ENCODE measurements around the gene RBM19. TPM values are rescaled to one million over a fixed set of nuclear protein-coding genes. Genes with fewer than 3 reads are reported as not detected.
"Not testable (repeated sequence)": the region's sequence is repeated elsewhere in the genome, so short reads cannot be mapped to it uniquely, and the experiment has no call there.

The RBM19 gene
- total RNA-seq, 2 experiments from 2014 or later: 29.6 to 33.8 TPM

DNA sequence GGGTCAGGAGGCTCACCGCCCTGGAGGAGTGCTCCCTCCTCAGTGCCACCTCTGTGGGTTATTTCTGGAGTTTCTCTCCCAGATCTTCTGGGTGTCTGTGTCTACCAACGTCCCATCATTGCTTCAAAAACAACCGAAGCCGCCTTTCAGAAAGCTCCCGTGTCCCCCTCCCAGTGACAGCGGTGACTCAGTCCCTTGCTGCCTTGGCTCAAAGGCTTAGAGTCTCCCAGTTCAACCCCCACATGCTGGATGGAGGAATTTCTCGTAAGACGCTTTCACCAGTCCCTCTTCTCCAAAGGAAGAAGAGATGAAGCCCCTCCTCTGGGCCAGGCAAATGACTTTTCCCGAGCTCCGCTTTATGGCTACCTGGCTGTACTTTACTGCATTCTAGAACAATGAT is 146.6 kb downstream of the RBM19 start:
- Mint-ChIP-seq H3K4me1 (ENCODE audit: low read depth) (no peaks in the 10 kb centered on the region), H3K36me3 (ENCODE audit: low read depth) (no peaks in the 10 kb centered on the region), H3K27me3 (ENCODE audit: low read depth) (no peaks in the 10 kb centered on the region), H3K27ac (no peak overlapping the region), H3K4me3 (no peak overlapping the region), H3K9me3 (ENCODE audit: insufficient read depth) (no peaks in the 10 kb centered on the region)
- ATAC-seq (no peak), DNase-seq (no peak)
- POLR2A ChIA-PET: no interaction called here
- CTCF ChIA-PET: no interaction called here

DNA sequence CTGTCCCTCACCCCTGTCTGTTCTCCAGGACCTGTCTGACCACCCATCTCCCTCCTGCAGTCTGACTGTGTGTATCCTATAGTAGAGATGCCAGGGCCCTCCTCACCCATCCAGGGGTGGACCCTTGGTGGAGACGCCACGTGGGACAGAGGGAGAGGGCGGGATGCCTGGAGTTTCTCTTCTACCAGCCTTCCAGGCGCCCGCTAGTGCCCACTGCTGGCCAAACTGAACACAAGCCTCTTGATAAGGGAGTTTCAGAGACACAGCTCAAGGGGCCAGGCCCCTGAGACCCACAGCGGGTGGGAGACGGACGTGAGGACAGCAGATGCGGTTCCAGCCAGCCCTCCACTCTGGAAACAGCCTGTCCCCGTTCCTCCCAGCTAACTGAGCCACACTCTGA is 147.3 kb downstream of the RBM19 start:
- Mint-ChIP-seq H3K4me3 (no peak overlapping the region), H3K27ac (no peak overlapping the region), H3K27me3 (ENCODE audit: low read depth) (no peaks in the 10 kb centered on the region), H3K4me1 (ENCODE audit: low read depth) (no peaks in the 10 kb centered on the region), H3K9me3 (ENCODE audit: insufficient read depth) (no peaks in the 10 kb centered on the region), H3K36me3 (ENCODE audit: low read depth) (no peaks in the 10 kb centered on the region)
- ChIA-PET CTCF (no interaction called here), POLR2A (no interaction called here)
- DNase-seq: no peak
- no peak for ATAC-seq

DNA sequence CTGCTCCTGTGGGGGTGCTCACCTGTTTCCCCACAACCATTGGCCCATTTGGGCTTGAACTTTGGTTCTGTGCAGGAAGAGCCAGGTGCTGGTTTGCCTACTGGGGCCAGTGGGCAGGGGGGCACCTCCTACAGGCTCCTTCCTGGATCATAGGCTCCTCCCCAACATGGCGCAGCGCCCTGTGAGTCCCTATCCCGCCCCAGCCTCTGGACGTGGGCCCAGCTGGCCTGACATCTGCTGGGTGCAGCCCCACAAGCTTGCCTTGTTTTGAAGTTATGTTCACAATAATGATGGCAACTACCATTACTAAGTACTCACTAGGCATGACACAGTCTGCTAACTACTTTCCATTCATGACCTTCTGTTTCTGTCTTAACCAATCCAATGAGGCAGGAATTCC is 147.8 kb downstream of the RBM19 start:
- ATAC-seq (no peak), DNase-seq (no peak)
- H3K27ac Mint-ChIP-seq: no peak overlapping the region
- no peaks in the 10 kb centered on the region for H3K9me3 Mint-ChIP-seq (ENCODE audit: insufficient read depth)
- no peaks in the 10 kb centered on the region for H3K4me1 Mint-ChIP-seq (ENCODE audit: low read depth)
- H3K4me3 Mint-ChIP-seq: no peak overlapping the region
- H3K27me3 Mint-ChIP-seq (ENCODE audit: low read depth): no peaks in the 10 kb centered on the region
- ChIA-PET POLR2A (no interaction called here), CTCF (no interaction called here)
- H3K36me3 Mint-ChIP-seq (ENCODE audit: low read depth): no peaks in the 10 kb centered on the region

DNA sequence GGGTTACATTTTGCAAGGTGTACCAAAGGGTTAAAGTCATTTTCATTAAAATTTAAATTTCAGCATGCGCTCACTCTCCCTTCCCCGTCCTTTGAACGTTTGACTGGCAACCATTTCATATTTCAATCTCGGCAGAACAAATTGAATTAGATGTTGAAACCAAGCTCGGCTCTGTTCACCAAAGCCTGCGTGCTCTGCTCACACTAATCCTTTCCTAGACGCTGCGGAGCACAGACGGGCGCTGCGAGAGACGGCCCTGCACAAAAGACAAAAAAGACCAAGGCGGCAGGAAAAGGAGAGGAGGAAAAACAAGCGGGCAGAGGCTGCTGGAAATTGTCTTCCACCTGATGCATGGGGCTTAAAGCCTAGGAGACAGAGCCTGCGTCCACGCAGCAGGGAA is 149.3 kb downstream of the RBM19 start:
- DNase-seq (no peak), ATAC-seq (no peak)
- Mint-ChIP-seq H3K4me3 (no peak overlapping the region), H3K9me3 (ENCODE audit: insufficient read depth) (no peaks in the 10 kb centered on the region), H3K27ac (no peak overlapping the region), H3K36me3 (ENCODE audit: low read depth) (no peaks in the 10 kb centered on the region), H3K4me1 (ENCODE audit: low read depth) (no peaks in the 10 kb centered on the region), H3K27me3 (ENCODE audit: low read depth) (no peaks in the 10 kb centered on the region)
- ChIA-PET POLR2A (no interaction called here), CTCF (no interaction called here)

DNA sequence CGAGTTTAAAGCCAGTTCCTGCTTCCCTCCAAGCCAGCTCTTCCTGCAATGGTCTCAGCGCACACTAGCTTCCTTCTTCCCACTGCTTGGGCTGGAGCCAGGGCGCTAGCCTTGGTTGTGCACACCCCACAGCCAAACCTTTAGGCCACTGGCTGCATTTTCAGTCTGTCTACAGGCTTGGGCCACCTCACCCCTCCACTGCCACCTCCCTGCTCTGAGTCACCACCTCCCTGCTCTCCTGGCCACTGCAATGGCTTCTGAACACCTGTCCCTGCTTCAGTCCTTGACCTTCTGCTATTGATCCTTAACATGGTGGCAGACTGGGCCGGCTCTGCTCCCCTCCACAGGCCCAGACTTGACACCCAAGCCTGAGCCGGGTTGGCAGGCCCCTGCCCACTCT is 151.1 kb downstream of the RBM19 start:
- DNase-seq (no peak), ATAC-seq (no peak)
- Mint-ChIP-seq H3K36me3 (ENCODE audit: low read depth) (no peaks in the 10 kb centered on the region), H3K4me1 (ENCODE audit: low read depth) (no peaks in the 10 kb centered on the region), H3K9me3 (ENCODE audit: insufficient read depth) (no peaks in the 10 kb centered on the region), H3K27me3 (ENCODE audit: low read depth) (no peaks in the 10 kb centered on the region), H3K27ac (peak overlapping the region; percentile 39), H3K4me3 (no peak overlapping the region)
- CTCF ChIA-PET: no interaction called here
- POLR2A ChIA-PET: no interaction called here

DNA sequence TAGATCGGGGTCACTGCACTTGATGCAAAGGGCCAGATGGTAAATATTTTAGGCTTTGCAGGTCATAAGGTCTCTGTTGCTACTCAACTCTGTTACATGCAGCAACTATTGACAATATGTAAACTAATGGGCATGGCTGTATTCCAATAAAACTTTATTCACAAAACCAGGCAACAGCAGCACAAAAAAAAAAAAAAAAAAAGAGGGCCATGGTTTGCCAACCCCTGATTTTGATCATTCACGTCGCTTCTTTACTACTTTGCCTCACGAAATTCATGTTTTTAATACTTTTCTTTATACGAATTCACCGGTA is 152.9 kb downstream of the RBM19 start:
- CTCF ChIA-PET: no interaction called here
- peaks cover 4% of the 10 kb centered on the region for H3K9me3 Mint-ChIP-seq (ENCODE audit: insufficient read depth)

DNA sequence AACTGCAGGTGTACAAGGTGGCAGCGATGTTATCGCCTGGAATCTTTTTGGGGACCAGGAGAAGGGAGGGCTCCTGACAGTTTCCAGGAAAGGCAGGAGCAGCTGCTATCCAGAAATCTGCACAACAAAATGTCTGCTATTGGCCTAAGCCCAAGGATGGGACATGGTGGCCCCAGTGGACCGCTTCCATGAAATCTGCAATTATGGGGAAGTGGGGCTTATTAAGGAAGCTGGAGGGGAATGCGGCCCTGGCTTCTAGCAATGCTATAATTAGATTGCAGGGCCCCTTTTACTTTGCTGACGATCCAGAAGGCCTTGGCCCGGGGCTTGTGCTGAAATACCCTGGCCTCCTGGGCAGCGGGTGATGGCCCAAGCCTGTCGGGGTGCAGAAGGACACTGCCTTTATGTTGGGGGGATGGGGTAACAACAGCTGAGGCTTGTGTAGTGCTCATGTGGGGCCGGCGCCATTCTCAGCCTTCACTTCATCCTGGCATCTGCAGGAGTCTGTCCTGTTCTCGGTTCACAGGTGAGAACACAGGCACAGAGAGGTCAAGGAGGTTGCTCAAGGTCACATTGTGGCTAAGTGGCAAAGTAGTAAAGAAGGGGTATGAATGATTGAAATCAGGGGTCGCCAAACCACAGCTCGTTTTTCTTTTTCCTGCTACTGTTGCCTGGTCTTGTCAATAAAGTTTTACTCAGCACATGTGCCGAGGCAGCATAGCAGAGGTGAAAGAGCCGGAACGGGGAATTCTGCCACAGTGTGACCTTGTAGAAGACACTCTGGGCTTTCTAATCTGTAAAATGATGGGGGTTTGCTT is 153.5 kb downstream of the RBM19 start:
- Mint-ChIP-seq H3K36me3 (ENCODE audit: low read depth) (peaks cover 4% of the 10 kb centered on the region), H3K4me3 (no peak overlapping the region), H3K9me3 (ENCODE audit: insufficient read depth) (peaks cover 7% of the 10 kb centered on the region), H3K27me3 (ENCODE audit: low read depth) (no peaks in the 10 kb centered on the region), H3K4me1 (ENCODE audit: low read depth) (no peaks in the 10 kb centered on the region), H3K27ac (no peak overlapping the region)
- ATAC-seq: no peak
- DNase-seq: no peak
- POLR2A ChIA-PET: no interaction called here
- CTCF ChIA-PET: no interaction called here

More for the DNA sequence above, 152.9 kb downstream of the RBM19 start:
- peaks cover under 1% of the 10 kb centered on the region for H3K36me3 Mint-ChIP-seq (ENCODE audit: low read depth)
- ATAC-seq (no peak), DNase-seq (no peak)
- POLR2A ChIA-PET: no interaction called here
- no peak overlapping the region for H3K27ac Mint-ChIP-seq
- no peaks in the 10 kb centered on the region for H3K27me3 Mint-ChIP-seq (ENCODE audit: low read depth)
- no peaks in the 10 kb centered on the region for H3K4me1 Mint-ChIP-seq (ENCODE audit: low read depth)
- H3K4me3 Mint-ChIP-seq: no peak overlapping the region

DNA sequence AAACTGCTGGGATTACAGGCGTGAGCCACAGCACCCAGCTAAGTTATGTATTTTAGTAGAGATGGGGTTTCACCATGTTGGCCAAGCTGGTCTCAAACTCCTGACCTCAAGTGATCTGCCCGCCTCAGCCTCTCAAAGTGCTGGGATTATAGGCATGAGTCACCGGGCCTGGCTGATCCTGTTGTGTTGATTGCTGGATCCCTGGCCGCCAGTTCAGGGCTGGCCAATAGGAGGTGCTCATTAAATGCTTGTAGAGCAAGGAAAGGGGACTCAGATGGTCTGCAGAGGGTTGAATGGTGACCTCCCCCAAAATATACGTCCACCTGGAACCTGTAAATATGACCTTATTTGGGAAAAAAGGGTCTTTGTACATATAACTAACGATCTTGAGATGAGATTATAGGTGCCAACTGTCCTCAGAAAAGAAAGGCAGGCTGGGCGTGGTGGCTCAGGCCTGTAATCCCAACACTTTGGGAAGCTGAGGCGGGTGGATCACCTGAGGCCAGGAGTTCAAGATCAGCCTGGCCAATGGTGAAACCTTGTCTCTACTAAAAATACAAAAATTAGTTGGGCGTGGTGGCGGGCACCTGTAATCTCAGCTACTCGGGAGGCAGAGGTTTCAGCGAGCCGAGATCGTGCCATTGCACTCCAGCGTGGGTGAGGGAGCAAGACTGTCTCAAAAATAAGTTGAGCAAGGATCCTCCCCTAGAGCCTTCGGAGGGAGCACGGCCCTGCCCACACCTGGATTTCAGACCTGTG is 156.5 kb downstream of the RBM19 start:
- CTCF ChIA-PET; H3K4me3 Mint-ChIP-seq; H3K27me3 Mint-ChIP-seq (ENCODE audit: low read depth); H3K27ac Mint-ChIP-seq; DNase-seq; POLR2A ChIA-PET; ATAC-seq; H3K36me3 Mint-ChIP-seq (ENCODE audit: low read depth); H3K4me1 Mint-ChIP-seq (ENCODE audit: low read depth): not testable (repeated sequence)
- peaks cover 12% of the 10 kb centered on the region for H3K9me3 Mint-ChIP-seq (ENCODE audit: insufficient read depth)

DNA sequence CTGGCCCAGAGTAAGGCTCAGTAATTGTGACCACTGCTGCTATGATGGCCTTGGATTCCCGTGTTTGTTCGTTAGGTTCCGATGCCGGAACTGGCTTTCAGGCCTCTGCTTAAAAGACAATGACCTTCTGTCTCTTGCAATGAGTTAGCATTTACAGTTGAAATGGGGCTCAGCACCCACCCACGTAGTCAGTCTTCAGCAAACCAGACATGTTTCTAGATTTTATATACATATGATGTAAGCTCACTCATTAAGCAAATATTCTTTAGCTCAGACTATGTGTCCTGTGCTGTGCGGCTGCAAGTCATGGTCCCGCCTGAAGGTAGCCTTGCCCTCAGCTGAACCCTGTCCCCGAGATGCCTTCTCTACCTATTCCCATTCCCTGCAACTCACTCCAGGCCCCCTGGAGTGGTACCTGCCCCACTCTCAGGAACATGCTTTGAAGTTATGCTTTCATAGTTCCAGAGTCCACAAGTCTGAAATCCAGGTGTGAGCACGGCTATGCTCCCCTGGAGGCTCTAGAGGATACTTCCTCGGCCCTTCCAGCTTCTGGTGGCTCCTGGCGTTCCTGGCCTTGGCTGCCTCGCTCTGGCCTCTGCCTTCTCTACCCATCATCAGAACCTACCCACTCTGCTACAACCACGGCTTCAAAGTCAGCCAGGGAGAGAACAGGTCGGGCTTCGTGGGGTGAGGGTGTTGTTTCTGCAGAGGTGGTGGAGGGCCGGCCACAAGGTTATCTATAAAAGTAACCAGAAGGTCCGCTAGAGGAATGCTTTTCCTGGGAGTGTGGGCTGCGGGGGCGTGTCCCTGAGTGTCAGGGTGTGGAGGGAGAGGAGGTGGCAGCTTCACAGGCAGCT is 157.8 kb downstream of the RBM19 start:
- ChIA-PET CTCF (no interaction called here), POLR2A (no interaction called here)
- H3K27ac Mint-ChIP-seq: no peak overlapping the region
- ATAC-seq: no peak
- no peaks in the 10 kb centered on the region for H3K4me1 Mint-ChIP-seq (ENCODE audit: low read depth)
- no peaks in the 10 kb centered on the region for H3K27me3 Mint-ChIP-seq (ENCODE audit: low read depth)
- H3K4me3 Mint-ChIP-seq: no peak overlapping the region
- H3K9me3 Mint-ChIP-seq (ENCODE audit: insufficient read depth): peaks cover 12% of the 10 kb centered on the region
- H3K36me3 Mint-ChIP-seq (ENCODE audit: low read depth): peaks cover 4% of the 10 kb centered on the region
- no peak for DNase-seq

DNA sequence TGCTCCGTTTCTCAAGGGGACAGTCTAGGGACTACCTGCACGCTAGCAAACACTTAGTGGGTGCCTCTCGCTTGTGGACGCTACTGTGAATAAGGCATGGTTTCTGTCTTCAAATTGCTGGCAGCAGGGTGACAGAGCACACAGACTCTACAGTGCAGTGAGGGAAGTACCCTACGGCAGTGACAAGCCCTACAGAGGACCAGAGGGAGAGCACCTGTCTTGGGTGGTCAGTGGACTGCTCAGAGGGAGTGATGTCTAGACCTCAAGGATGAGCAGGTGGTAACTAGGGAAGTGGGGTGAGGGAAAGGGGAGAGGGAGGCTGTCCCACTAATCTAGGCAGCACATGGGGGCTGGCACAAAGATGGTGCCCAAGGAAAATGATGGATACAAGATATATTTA is 160.5 kb downstream of the RBM19 start:
- H3K36me3 Mint-ChIP-seq (ENCODE audit: low read depth): peaks cover 4% of the 10 kb centered on the region
- POLR2A ChIA-PET: no interaction called here
- CTCF ChIA-PET: no interaction called here
- no peak overlapping the region for H3K4me3 Mint-ChIP-seq
- H3K4me1 Mint-ChIP-seq (ENCODE audit: low read depth): no peaks in the 10 kb centered on the region
- no peak for DNase-seq
- peaks cover 12% of the 10 kb centered on the region for H3K9me3 Mint-ChIP-seq (ENCODE audit: insufficient read depth)
- no peak for ATAC-seq
- H3K27ac Mint-ChIP-seq: no peak overlapping the region
- H3K27me3 Mint-ChIP-seq (ENCODE audit: low read depth): no peaks in the 10 kb centered on the region

DNA sequence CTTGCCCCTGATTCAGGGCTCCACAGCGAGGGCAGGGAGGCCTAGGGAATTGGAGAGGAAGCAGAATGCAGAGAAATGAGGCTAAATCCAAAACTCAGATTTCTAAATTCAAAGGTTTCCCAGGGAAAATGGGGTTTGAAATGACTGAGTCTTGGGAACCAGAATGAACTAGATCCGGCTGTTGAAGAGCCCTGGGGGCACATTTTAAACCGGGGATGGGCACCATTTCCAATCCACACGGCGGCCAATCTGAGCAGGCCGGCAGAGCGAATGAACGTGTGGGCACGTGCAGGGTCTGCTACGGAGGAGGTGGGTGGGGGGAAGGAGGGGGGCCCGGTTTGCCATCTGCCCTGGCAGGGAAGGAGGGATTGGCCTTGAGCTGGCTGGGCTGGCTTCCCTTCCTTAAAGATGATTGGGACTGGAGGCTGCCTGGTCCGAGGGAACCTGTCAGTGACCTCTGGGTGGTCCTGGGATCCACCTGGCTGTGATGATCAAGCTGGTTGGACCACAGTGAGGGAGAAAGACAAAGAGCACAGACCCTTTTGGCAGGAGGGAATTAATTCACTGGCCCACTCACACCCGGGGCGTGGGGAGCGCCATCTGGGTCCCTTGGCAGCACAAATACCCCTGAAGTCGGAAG is 161.0 kb downstream of the RBM19 start:
- CTCF ChIA-PET: no interaction called here
- DNase-seq (no peak), ATAC-seq (no peak)
- no peaks in the 10 kb centered on the region for H3K27me3 Mint-ChIP-seq (ENCODE audit: low read depth)
- peaks cover 12% of the 10 kb centered on the region for H3K9me3 Mint-ChIP-seq (ENCODE audit: insufficient read depth)
- POLR2A ChIA-PET: no interaction called here
- peaks cover 4% of the 10 kb centered on the region for H3K36me3 Mint-ChIP-seq (ENCODE audit: low read depth)
- no peak overlapping the region for H3K4me3 Mint-ChIP-seq
- H3K27ac Mint-ChIP-seq: no peak overlapping the region
- no peaks in the 10 kb centered on the region for H3K4me1 Mint-ChIP-seq (ENCODE audit: low read depth)

DNA sequence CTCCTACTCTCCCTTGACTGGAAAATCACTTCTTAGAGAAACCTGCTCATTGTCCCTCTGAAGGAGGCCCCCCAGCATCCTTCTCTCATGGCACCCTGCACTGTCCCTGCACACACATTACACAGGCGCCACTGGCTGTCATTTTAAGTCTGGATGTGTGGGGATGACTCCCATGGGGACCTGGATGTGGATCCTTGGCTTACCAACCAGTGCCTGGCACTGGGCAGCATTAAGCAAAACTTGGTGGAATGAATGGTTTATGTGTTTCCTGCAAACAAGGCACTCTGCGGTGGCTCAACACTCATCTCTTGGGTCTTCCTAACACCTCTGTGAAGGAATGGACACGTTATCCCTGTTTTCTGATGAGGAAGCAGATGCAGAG is 162.4 kb downstream of the RBM19 start:
- ChIA-PET CTCF (no interaction called here), POLR2A (no interaction called here)
- peaks cover 4% of the 10 kb centered on the region for H3K36me3 Mint-ChIP-seq (ENCODE audit: low read depth)
- peaks cover 12% of the 10 kb centered on the region for H3K9me3 Mint-ChIP-seq (ENCODE audit: insufficient read depth)
- H3K27me3 Mint-ChIP-seq (ENCODE audit: low read depth): no peaks in the 10 kb centered on the region
- no peak for ATAC-seq
- no peak overlapping the region for H3K4me3 Mint-ChIP-seq
- no peak overlapping the region for H3K27ac Mint-ChIP-seq
- no peak for DNase-seq
- no peaks in the 10 kb centered on the region for H3K4me1 Mint-ChIP-seq (ENCODE audit: low read depth)
